Loucy (cell line): Measurements from ENCODE around the gene MED8.
A peak's percentile ranks its signal among the peaks of the same experiment; 100 is the strongest.

Source experiments
- H2AFZ ChIP-seq: fragments of 200-600 bp; sonication (generic); 2 replicates; pipeline ENCODE4 v1.6.0; 2016; ENCODE audit warnings: antibody characterized with exemption, mild to moderate bottlenecking, low read length, moderate library complexity
- H3F3A ChIP-seq: fragments of 200-600 bp; 2 replicates; pipeline ENCODE4 v1.6.0; 2016; ENCODE audit warnings: antibody characterized with exemption, low read depth, mild to moderate bottlenecking
- H3K27me3 ChIP-seq: fragments of 200-600 bp; sonication (generic); 2 replicates; pipeline ENCODE4 v1.6.1; 2014; ENCODE audit warnings: low read length, mild to moderate bottlenecking; ENCODE audit not compliant: insufficient read depth, poor library complexity, severe bottlenecking
- H3K36me3 ChIP-seq: fragments of 200-600 bp; sonication (generic); 2 replicates; pipeline ENCODE4 v1.6.1; 2016; ENCODE audit warnings: low read length; ENCODE audit not compliant: insufficient read depth
- H3K4me1 ChIP-seq: fragments of 200-600 bp; sonication (generic); 2 replicates; pipeline ENCODE4 v1.5.1; 2014; ENCODE audit warnings: low read length, mild to moderate bottlenecking; ENCODE audit not compliant: insufficient read depth, poor library complexity, severe bottlenecking
- H3K4me2 ChIP-seq: fragments of 200-600 bp; sonication (generic); 2 replicates; pipeline ENCODE4 v1.6.0; 2014; ENCODE audit warnings: antibody characterized with exemption, low read length, low read depth, mild to moderate bottlenecking; ENCODE audit not compliant: poor library complexity, severe bottlenecking
- H3K4me3 ChIP-seq: fragments of 200-600 bp; sonication (generic); 2 replicates; pipeline ENCODE4 v1.5.1; 2014; ENCODE audit warnings: low read length, mild to moderate bottlenecking, mixed read lengths; ENCODE audit not compliant: poor library complexity, severe bottlenecking
- H3K79me2 ChIP-seq: fragments of 200-600 bp; sonication (generic); 2 replicates; pipeline ENCODE4 v1.6.1; 2014; ENCODE audit warnings: low read length; ENCODE audit not compliant: insufficient read depth
- H3K9ac ChIP-seq: fragments of 200-600 bp; sonication (generic); 2 replicates; pipeline ENCODE4 v1.6.0; 2014; ENCODE audit warnings: mild to moderate bottlenecking, low read depth, low read length, moderate library complexity; ENCODE audit not compliant: poor library complexity, severe bottlenecking
- H3K9me2 ChIP-seq: fragments of 200-600 bp; sonication (generic); replicated peaks from 2 replicates; pipeline ENCODE4 v1.6.1; 2016; ENCODE audit warnings: low read depth, low read length, mixed read lengths
- H3K9me3 ChIP-seq: fragments of 200-600 bp; sonication (generic); 2 replicates; pipeline ENCODE4 v1.6.1; 2014; ENCODE audit warnings: mild to moderate bottlenecking, antibody characterized with exemption, low read length, low read depth; ENCODE audit not compliant: insufficient read depth
- H4K20me1 ChIP-seq: fragments of 200-600 bp; sonication (generic); 2 replicates; pipeline ENCODE4 v1.6.0; 2014; ENCODE audit warnings: antibody characterized with exemption, low read length, mild to moderate bottlenecking; ENCODE audit not compliant: insufficient read depth, poor library complexity, severe bottlenecking
- EZH2phosphoT487 ChIP-seq: fragments of 200-600 bp; IDR thresholded peaks from 2 replicates; pipeline ENCODE4 v1.6.1; 2018; ENCODE audit warnings: antibody characterized with exemption, mild to moderate bottlenecking, moderate library complexity, borderline replicate concordance
- TF ChIP-seq, protein P1 (sequence below): fragments of 200-600 bp; sonication (generic); conservative IDR thresholded peaks from 2 replicates; pipeline ENCODE4 v1.5.1; 2014; ENCODE audit warnings: mild to moderate bottlenecking, antibody characterized with exemption, low read length

The MED8 gene

DNA sequence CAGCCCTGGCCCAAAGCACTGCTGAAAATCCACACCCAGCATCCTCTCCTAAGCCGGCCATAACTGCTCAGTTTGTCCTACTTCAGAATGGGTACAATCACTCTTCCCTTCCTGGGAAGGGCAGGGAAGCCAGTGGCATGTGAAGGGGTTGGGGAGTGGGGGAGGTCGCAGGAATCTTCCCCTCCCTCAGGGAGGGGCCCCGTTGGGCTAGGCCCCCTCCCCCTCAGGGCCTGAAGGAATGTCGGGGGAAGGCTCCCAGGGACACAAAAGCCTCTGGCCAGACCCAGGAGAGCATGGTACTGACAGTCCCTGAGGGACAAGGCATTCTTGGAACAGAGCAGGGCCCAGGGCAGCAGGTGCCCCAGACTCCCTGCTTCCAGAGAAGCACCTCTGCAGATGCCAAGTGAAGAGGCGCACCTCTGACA is 23.0 kb downstream of the MED8 start:
- Histone ChIP-seq H3K9me2 (no peaks in the 10 kb centered on the region), H2AFZ (no peak overlapping the region), H3K36me3 (peaks cover 30% of the 10 kb centered on the region), H3K9ac (peak overlapping the region; percentile 92), H3K4me3 (peak overlapping the region; percentile 95), H3K9me3 (no peaks in the 10 kb centered on the region), H3K4me2 (peak overlapping the region; percentile 83), H4K20me1 (peaks cover 22% of the 10 kb centered on the region), H3K4me1 (peaks cover 27% of the 10 kb centered on the region), H3K27me3 (no peaks in the 10 kb centered on the region), H3K79me2 (peaks cover 50% of the 10 kb centered on the region), H3F3A (0 out of 2 replicates have a peak, but pooled peaks cover 2% of the 10 kb centered on the region)
- TF ChIP-seq EZH2phosphoT487: no peak

DNA sequence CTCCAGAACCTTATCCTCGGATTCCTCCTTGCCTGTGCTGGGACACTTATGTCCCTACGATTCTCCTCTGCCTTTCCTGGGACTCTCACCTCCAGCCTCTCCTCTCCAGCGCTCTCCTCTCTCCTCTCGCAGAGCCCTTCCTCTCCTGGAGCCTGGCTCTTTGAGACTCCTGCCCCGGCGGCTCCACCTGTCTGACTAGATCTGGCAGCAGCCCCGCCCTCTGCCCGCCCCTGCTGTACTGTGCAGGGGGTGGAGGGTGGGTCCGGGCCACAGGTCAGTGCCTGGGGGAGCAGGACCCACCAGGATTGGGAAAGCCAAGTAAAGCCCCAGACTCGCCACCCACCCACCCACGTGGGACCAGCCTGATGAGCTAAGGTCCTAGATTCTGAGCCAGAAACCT is 23.4 kb downstream of the MED8 start:
- Histone ChIP-seq H3F3A (0 out of 2 replicates have a peak, but pooled peaks cover 2% of the 10 kb centered on the region), H3K9me3 (no peaks in the 10 kb centered on the region), H4K20me1 (peaks cover 27% of the 10 kb centered on the region), H3K79me2 (peaks cover 54% of the 10 kb centered on the region), H3K36me3 (peaks cover 34% of the 10 kb centered on the region), H3K4me2 (peak overlapping the region; percentile 83), H3K27me3 (no peaks in the 10 kb centered on the region), H3K9me2 (no peaks in the 10 kb centered on the region), H3K9ac (peak overlapping the region; percentile 92), H3K4me3 (peak overlapping the region; percentile 95), H3K4me1 (peaks cover 31% of the 10 kb centered on the region), H2AFZ (no peak overlapping the region)
- TF ChIP-seq, protein P1, sequence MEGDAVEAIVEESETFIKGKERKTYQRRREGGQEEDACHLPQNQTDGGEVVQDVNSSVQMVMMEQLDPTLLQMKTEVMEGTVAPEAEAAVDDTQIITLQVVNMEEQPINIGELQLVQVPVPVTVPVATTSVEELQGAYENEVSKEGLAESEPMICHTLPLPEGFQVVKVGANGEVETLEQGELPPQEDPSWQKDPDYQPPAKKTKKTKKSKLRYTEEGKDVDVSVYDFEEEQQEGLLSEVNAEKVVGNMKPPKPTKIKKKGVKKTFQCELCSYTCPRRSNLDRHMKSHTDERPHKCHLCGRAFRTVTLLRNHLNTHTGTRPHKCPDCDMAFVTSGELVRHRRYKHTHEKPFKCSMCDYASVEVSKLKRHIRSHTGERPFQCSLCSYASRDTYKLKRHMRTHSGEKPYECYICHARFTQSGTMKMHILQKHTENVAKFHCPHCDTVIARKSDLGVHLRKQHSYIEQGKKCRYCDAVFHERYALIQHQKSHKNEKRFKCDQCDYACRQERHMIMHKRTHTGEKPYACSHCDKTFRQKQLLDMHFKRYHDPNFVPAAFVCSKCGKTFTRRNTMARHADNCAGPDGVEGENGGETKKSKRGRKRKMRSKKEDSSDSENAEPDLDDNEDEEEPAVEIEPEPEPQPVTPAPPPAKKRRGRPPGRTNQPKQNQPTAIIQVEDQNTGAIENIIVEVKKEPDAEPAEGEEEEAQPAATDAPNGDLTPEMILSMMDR: no peak
- TF ChIP-seq EZH2phosphoT487: no peak

DNA sequence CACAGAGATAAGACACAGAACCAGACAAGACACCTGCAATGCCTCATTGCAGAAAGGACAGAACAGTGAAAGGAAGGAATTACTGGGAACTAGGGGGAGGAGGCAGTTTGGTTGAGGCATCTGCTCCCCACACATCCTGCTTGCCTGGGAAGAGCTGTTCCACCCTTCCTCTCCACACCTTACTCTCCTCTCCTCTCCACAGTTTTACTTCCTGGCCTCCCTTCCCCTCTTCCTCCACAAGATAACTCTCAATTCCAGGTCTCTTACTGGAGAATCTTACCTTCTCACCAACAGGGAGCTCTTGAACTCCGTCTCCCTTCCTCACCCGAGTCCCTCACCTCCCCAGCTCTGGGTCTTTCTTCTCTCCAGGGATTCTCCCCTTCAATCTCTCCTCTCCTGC is 23.9 kb downstream of the MED8 start:
- H3K4me2 ChIP-seq: peak overlapping the region; percentile 83
- peaks cover 59% of the 10 kb centered on the region for H3K79me2 ChIP-seq
- no peaks in the 10 kb centered on the region for H3K9me2 ChIP-seq
- no peaks in the 10 kb centered on the region for H3K9me3 ChIP-seq
- H3K27me3 ChIP-seq: no peaks in the 10 kb centered on the region
- TF ChIP-seq, protein P1: no peak
- no peak for TF ChIP-seq EZH2phosphoT487
- peaks cover 39% of the 10 kb centered on the region for H3K36me3 ChIP-seq
- H3F3A ChIP-seq: 0 out of 2 replicates have a peak, but pooled peaks cover 1% of the 10 kb centered on the region
- H4K20me1 ChIP-seq: peaks cover 31% of the 10 kb centered on the region
- H2AFZ ChIP-seq: no peak overlapping the region
- peak overlapping the region; percentile 95 for H3K4me3 ChIP-seq
- H3K4me1 ChIP-seq: peaks cover 36% of the 10 kb centered on the region
- peak overlapping the region; percentile 92 for H3K9ac ChIP-seq

DNA sequence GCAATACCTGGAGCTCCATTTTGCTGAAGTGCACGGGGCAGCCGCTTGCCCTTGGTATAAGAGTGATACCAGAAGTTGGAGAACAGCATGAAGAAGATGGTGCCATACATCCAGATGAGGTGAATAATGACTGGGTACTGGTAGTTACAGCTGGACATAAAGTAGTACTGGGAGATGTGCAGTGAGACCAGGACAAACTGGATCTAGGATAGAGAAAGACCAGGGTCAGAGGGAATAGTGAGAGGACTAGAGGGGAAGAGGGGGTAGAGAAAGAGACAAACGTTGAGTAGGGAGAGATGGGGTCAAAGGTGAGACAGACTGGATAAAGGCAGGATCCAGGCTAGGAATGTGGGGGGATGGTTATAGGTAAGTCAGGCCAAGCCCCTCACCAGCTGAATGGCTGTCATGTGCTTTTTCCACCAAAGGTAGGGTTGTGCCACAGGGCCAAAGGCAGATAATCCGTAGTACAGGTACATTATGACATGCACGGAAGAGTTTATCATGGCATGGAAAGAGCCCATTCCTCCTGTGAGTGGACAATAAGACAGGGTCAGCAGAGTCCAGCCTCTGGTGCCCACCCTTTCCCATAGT is 25.6 kb downstream of the MED8 start:
- no peak for TF ChIP-seq EZH2phosphoT487
- TF ChIP-seq, protein P1: no peak
- Histone ChIP-seq H3K9me2 (no peaks in the 10 kb centered on the region), H2AFZ (no peak overlapping the region), H3K4me1 (peaks cover 48% of the 10 kb centered on the region), H3K27me3 (no peaks in the 10 kb centered on the region), H3F3A (no peaks in the 10 kb centered on the region), H3K9ac (no peak overlapping the region), H3K36me3 (peaks cover 47% of the 10 kb centered on the region), H3K79me2 (peaks cover 75% of the 10 kb centered on the region), H3K4me2 (no peak overlapping the region), H3K4me3 (no peak overlapping the region), H3K9me3 (no peaks in the 10 kb centered on the region), H4K20me1 (peaks cover 38% of the 10 kb centered on the region)
